Measurements from ENCODE around the gene TRAF7.
"Not testable (repeated sequence)": the region's sequence is repeated elsewhere in the genome, so short reads cannot be mapped to it uniquely, and the experiment has no call there.

- TF ChIP-seq CTCF (IDR thresholded peaks at IDR 0.05); EZH2 (IDR thresholded peaks at IDR 0.05; ENCODE audit: borderline replicate concordance, insufficient read depth, low read depth, low read length, poor library complexity, severe bottlenecking): not testable (repeated sequence)
Observed at GRCh38 chr16:2111412-2112335, 43.9 kb upstream of the TRAF7 start.
